DMS153 (cell line): ENCODE measurements around the gene INPP5A.
A peak's percentile ranks its signal among the peaks of the same experiment; 100 is the strongest.

Source experiments
- DNase-seq: peaks from one replicate; lab custom pipeline; 2025; lab: John Stamatoyannopoulos, UW

The INPP5A gene

GRCh38 chr10:132518572-132519381, 18.8 kb upstream of the INPP5A start:
- DNase-seq = peak; percentile 76

DNA sequence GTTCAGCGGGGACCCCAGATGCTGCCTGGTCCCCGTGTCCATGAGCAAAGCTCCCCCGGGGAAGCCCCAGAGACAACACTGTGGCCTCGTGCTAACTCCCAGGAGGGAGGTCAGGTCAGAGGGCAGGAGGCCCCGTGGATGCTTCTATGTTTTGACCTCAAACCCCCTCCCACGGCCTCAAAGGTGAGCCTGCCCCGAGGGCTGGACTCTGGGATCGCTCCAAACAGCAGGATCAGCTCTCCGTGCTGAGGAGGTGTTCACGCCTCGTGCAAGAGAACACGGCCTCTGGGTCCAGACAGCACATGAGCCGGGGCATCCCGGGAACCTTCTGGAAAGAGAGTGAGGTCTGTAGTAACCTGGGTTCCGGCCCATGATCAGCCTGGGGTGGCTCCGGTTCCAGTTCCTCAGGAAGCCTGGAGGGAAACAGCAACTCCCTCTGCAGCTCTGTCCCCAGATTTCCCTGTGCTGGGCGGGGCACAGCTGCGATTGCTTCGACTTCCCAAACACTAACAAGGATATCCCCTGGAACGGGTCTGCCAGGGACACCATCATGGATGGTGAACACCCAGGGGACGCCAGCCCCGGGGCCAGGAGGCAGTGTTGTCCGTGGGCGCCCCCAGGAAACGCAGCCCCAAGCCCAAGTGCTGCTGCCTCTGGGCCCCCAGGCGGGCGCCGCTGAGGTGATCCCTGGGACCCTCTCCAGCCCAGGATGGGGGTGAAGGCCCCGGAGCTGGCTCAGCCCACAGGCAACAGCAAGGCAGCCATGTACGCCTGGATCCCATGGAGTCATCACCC, 18.0 kb upstream of the INPP5A start:
- DNase-seq = no peak

DNA sequence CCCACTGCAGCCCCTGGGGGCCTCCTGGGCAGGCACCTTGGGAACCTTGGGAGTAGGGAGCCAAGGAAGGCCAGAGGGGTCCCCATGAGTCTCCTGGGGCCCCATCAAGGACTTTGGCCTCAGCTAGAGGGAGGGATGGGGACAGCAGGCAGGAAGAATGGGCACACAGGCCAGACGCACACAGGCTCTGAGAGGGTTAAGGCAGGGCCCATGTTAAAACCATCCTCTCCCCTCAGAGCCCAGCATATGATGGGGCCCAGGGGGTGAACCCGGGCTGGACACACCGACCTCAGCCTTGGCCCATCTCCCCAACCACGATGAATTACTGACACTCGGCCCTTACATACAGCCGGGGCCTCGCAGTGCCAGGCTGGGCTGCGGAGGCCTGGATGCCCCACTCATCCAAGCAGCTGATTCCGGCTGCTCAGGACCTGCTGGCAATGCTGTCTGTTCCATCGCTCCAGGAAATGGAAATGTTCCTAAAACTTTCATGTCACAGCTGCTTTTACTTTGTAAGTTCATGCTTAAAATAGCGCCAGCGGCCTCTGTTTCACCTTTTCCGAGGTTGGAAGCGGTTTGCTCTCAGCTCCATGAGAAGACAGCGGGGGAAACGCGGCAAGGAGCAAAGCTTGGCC, 17.3 kb upstream of the INPP5A start:
- no peak for DNase-seq

GRCh38 chr10:132521041-132521465, 16.5 kb upstream of the INPP5A start:
- no peak for DNase-seq

DNA sequence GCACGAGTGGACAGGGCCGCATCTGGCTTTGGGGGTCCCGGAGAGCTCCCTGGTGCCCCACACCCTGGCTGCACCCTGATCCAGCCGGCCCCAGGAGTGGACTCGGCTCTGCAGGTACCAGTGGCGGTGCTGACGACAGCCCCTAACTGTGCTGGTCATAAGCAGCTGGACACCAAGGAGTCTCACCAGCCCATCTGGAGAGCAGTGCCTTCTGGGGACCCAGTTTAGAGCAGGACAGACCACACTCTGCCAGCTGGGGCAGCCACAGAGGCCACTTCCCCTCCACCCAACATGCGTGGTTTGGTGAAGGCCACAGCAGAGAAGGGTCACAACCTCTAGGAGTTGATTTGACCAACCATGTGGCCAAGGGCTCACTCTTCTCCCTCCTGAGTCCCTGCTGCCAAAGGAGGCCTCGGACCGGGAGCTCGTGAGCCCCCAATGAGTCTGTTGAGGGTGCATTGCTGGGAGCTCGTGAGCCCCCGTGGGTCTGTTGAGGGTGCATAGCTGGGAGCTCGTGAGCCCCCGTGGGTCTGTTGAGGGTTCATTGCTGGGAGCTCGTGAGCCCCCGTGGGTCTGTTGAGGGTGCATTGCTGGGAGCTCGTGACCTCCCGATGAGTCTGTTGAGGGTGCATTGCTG, 16.0 kb upstream of the INPP5A start:
- DNase-seq = no peak

GRCh38 chr10:132522521-132523411, 14.8 kb upstream of the INPP5A start:
- DNase-seq = no peak

GRCh38 chr10:132523561-132524442, 13.8 kb upstream of the INPP5A start:
- DNase-seq = no peak

- no peak for DNase-seq
Observed at GRCh38 chr10:132524443-132525285, 12.9 kb upstream of the INPP5A start.

DNA sequence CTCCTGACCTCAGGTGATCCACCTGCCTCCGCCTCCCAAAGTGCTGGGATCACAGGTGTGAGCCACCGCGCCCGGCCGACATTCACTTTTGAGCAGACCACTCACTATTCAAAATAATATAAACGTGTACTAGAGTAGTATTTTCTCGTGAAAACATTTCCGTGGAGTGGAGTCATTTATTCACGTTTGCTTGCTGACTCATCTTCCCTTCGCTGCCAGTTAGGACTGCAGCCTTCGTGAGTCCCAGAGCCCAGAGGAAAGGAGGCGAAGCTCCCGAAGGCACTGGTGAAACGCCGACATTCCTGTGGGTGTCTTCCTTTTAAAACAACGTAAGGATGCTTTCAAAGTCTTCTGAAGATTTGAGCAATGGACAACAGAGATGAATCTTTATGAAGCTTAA, 10.9 kb upstream of the INPP5A start:
- DNase-seq = no peak

GRCh38 chr10:132527339-132528063, 10.1 kb upstream of the INPP5A start:
- DNase-seq = no peak

- no peak for DNase-seq
Observed at GRCh38 chr10:132528064-132528691, 9.4 kb upstream of the INPP5A start.

- DNase-seq = no peak
Observed at GRCh38 chr10:132532179-132532578, 5.4 kb upstream of the INPP5A start.

GRCh38 chr10:132532749-132533560, 4.6 kb upstream of the INPP5A start:
- no peak for DNase-seq

DNA sequence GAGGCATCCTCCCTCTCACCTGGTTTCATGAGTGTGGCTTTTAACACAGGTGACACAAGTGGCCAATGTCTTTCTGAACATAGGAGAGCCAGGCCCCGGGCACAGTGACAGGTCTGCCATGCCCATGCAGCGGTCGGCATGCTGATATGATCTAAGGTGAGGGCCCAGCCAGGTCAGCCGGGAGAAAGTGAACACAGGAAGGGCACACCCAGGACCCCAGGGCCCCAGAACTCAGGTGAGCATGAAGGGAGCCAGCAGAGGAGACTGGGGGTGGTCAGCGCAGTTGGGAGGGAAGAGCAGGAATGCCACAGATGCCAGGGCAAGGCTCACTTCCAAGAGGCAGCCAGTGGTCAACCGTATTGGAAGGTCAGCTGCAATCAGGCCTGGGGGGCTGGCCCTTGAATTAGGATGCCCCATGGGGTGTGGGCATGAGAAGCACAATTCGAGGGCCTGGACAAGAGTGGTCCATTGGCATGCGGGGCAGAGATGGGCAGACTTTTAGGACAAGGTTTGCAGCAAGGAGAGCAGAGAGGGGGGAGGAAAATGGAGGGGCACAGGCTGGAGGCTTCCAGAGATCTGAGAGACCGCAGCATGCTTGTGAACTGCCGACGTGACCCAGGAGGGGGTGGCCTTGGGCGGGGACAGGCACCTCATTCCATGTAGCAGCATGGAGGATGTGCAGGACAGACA, 3.9 kb upstream of the INPP5A start:
- DNase-seq = no peak

- DNase-seq = no peak
Observed at GRCh38 chr10:132534391-132535064, 3.1 kb upstream of the INPP5A start.

GRCh38 chr10:132535065-132535651, 2.4 kb upstream of the INPP5A start:
- no peak for DNase-seq
